ENCODE data around the gene RNASE8. TPM values are rescaled to one million over a fixed set of nuclear protein-coding genes. Genes with fewer than 3 reads are reported as not detected.

The RNASE8 gene
- total and polyA plus RNA-seq, 2 of the 8 experiments (the other 6 are each of a cell fraction or from before 2014, with no cell fraction given), result not detected

DNA sequence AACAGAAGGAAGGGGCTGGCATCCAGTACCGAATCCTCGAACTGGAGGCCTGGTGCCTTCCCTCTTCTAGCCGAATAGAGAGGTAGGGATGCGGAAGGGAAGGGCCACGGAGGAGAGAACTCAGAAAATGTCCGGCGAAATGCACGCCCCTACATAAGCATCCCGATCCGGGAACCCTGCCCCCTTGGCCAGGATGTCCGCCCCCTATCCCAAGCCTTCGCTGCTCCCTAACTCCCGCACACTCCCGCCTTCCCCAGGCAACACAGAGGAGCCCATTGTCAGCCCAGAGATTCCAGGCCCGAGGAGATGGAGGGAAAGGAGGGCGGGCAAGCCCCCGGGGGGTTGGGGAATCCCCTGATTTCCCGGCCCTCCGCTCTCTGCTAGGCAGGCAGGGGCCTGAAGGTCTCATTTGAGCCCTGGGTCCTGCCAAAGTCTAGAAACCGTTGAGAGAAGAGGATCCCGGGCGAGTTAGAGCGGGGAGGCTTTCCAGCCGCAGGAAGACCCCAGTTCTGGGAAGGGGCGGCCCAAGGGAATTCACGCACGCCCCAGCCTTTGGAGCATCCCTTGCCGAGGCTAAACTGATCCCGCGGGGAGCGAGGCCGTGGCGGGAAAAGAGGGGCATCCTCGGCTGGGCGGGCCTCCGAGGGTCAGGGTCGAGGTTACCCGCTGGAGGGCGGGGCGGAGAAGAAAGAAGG, 11.9 kb downstream of the RNASE8 start (continued):
- TF ChIP-seq GTF2F1 (IDR thresholded peaks at IDR 0.05; ENCODE audit: borderline replicate concordance, low read depth, low read length) (peak; percentile 49; the same call in 1 of the 2 replicates), NANOG (IDR thresholded peaks at IDR 0.05; ENCODE audit: insufficient read depth, low read depth, low read length, poor library complexity, severe bottlenecking) (no peak), PHF8 (conservative IDR thresholded peaks at IDR 0.05; ENCODE audit: low read depth, low read length) (peak; percentile 26; the same call in 1 of the 2 replicates), SP4 (IDR thresholded peaks at IDR 0.05; ENCODE audit: low read length) (no peak), TCF12 (IDR thresholded peaks at IDR 0.05; ENCODE audit: low read depth, low read length) (no peak), HDAC2 (IDR thresholded peaks at IDR 0.05; ENCODE audit: borderline replicate concordance in 1 of 2, low read depth in 2 of 2, low read length in 2 of 2) (0 out of 4 replicates have a peak, but pooled peaks of 1 of the 2 experiments have one; percentile 10), GABPA (IDR thresholded peaks at IDR 0.05; ENCODE audit: borderline replicate concordance, insufficient read depth, low read length) (no peak), KDM4A (IDR thresholded peaks at IDR 0.05; ENCODE audit: low read depth, low read length, severe bottlenecking) (peak; percentile 4), TEAD4 (IDR thresholded peaks at IDR 0.05; ENCODE audit: low read depth, low read length) (peak; percentile 35), KDM5A (IDR thresholded peaks at IDR 0.05; ENCODE audit: low read length) (no peak), TAF1 (IDR thresholded peaks at IDR 0.05; ENCODE audit: low read depth, low read length) (peak; percentile 67; the same call in 1 of the 2 replicates), ZNF274 (IDR thresholded peaks at IDR 0.05; ENCODE audit: borderline replicate concordance, extremely low read depth, low read length) (no peak), RBBP5 (IDR thresholded peaks at IDR 0.05; ENCODE audit: borderline replicate concordance, low read depth, low read length) (no peak), BCL11A (IDR thresholded peaks at IDR 0.05; ENCODE audit: low read depth in 2 of 2, low read length in 2 of 2) (no peak), SIX5 (IDR thresholded peaks at IDR 0.05; ENCODE audit: low read depth, low read length) (no peak), CREB1 (IDR thresholded peaks at IDR 0.05) (no peak)
- TF ChIP-seq, protein P1, sequence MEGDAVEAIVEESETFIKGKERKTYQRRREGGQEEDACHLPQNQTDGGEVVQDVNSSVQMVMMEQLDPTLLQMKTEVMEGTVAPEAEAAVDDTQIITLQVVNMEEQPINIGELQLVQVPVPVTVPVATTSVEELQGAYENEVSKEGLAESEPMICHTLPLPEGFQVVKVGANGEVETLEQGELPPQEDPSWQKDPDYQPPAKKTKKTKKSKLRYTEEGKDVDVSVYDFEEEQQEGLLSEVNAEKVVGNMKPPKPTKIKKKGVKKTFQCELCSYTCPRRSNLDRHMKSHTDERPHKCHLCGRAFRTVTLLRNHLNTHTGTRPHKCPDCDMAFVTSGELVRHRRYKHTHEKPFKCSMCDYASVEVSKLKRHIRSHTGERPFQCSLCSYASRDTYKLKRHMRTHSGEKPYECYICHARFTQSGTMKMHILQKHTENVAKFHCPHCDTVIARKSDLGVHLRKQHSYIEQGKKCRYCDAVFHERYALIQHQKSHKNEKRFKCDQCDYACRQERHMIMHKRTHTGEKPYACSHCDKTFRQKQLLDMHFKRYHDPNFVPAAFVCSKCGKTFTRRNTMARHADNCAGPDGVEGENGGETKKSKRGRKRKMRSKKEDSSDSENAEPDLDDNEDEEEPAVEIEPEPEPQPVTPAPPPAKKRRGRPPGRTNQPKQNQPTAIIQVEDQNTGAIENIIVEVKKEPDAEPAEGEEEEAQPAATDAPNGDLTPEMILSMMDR (IDR thresholded peaks at IDR 0.05; ENCODE audit: control extremely low read depth in 1 of 3, insufficient read depth in 1 of 3, low read depth in 1 of 3, low read length in 3 of 3), result no peak
